HS-27A (cell line): Measurements from ENCODE around the gene ZNF28.
"Not testable (repeated sequence)": the region's sequence is repeated elsewhere in the genome, so short reads cannot be mapped to it uniquely, and the experiment has no call there.

Source experiments
- DNase-seq: peaks from one replicate; pipeline ENCODE4 v3.0.0-alpha.2; 2012; ENCODE audit warnings: low read depth, missing footprints

ZNF28 gene

DNA sequence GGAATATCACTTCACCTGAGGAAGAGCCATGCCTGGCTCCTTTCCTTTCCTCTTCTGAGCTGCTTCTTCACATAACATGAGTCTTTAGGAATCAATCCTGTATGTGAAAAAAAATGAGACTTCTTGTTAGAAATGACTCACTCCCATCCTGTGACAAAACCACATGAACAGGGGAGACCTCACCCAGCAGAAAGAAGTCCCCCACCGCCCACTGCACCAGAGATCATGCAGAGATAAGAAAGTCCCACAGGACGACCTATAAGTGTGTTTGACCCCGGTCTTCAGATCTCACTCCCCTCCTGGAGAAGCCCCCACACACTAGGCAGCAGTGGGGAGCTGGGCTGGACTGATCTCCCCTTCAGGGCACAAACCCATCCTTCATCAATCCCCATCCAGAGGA lies 42.6 kb downstream of the ZNF28 start:
- no peak for DNase-seq

DNA sequence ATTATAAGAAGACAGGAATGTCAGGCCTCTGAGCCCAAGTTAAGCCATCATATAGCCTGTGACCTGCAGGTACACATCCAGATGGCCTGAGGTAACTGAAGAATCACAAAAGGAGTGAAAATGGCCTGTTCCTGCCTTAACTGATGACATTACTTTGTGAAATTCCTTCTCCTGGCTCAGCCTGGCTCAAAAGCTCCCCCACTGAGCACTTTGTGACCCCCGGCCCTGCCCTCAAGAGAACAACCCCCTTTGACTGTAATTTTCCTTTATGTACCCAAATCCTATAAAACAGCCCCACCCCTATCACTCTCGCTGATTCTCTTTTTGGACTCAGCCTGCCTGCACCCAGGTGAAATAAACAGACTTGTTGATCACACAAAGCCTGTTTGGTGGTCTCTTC lies 65.0 kb downstream of the ZNF28 start:
- DNase-seq = not testable (repeated sequence)

DNA sequence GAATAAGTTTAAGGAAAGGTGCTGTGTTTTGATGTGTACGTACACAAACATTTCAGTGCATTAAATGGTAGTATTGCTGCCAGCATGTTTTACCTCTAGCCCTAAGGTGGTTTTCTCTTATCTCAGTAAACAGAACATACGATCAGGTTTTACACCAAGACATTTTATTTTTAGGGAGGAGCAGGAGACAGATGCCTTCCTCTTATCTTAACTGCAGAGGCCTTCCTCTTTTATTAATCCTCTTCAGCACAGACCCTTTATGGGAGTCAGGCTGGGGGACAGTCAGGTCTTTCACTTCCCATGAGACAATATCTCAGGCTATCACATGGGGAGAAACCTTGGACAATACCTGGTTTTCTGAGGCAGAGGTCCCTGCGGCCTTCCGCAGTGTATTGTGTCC lies 71.7 kb downstream of the ZNF28 start:
- no peak for DNase-seq

DNA sequence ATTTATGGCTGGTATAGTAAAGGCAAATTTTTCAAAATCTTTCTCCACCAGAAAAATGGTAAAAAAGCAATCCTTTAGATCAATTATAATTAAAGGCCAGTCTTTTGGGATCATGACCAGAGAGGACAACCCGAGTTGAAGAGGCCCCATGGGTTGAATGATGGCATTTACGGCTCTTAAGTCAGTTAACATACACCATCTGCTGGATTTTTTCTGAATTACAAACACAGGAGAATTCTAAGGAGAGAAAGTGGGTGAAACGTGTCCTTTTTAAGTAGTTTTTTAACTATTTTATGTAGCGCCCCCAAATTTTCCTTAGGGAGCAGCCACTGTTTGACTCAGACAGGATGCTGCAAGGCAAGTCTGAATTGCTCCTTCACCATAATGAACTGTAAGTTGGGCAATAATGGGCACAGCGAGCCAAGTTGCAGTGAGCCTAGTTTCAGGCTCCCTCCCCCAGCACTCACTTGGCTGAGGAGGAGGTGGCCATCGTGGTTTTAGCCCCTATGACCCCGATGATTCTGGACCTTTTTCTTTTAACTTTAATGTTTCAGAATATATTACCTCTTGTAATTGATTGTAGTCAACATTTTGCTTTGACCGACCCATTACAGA lies 73.0 kb downstream of the ZNF28 start:
- no peak for DNase-seq
